Measurements from ENCODE around the gene MISFA.

GRCh38 chr11:18624161-18624560 lies 24.6 kb downstream of the MISFA start:
- no peak for TF ChIP-seq GATA2 (IDR thresholded peaks at IDR 0.05; ENCODE audit: low read depth, low read length)
- TF ChIP-seq GATA3 (IDR thresholded peaks at IDR 0.05; ENCODE audit: low read depth, low read length), result no peak

Data from SH-SY5Y (cell line).